Endothelial cell of umbilical vein (primary cell): ENCODE measurements around the gene TBPL1. TPM values are rescaled to one million over a fixed set of nuclear protein-coding genes. Genes with fewer than 3 reads are reported as not detected.

Experiments used
- BruUV-seq: library from RNA; stranded (reverse); fragments of 400-500 nt; replicated peaks from 2 replicates; lab custom pipeline; 2021; lab: Mats Ljungman, UMichigan
- CTCF ChIA-PET: fragments of 300-600, 350-600 bp; sonication (Branson Sonifier 250); formaldehyde crosslinking; loops from one replicate; lab custom pipeline; 2021; ENCODE audit warnings: antibody characterized with exemption, inconsistent platforms; lab: Charles Lee
- POLR2A ChIA-PET: fragments of 300-600, 350-600 bp; sonication (Branson Sonifier 250); formaldehyde crosslinking; loops from one replicate; lab custom pipeline; 2021; ENCODE audit warnings: antibody characterized with exemption, inconsistent platforms; lab: Charles Lee
- DNase-seq: peaks from one replicate; pipeline ENCODE4 v3.0.0-alpha.2; 2011; ENCODE audit warnings: low read depth, low spot score
- FAIRE-seq: peaks from 2 replicates; lab custom pipeline; 2011; peaks lifted over from hg19 to GRCh38; lab: Jason Lieb, UNC
- H2AFZ ChIP-seq: 2 replicates; pipeline ENCODE4 v1.6.0; 2012; ENCODE audit warnings: low read depth, low read length, control low read depth, inconsistent platforms
- H3K27ac ChIP-seq: 2 replicates; pipeline ENCODE4 v1.5.1; 2011; ENCODE audit warnings: low read depth, mild to moderate bottlenecking, control low read depth, low read length, moderate library complexity; ENCODE audit not compliant: insufficient read depth
- H3K27me3 ChIP-seq, 2 experiments: 2 replicates each; pipeline versions ENCODE4 v1.6.0 to v1.6.1; 2011; ENCODE audit warnings: low read length in 2 of 2, mixed read lengths in 1 of 2; ENCODE audit not compliant: control insufficient read depth in 2 of 2, insufficient read depth in 2 of 2
- H3K36me3 ChIP-seq, 2 experiments: 2 replicates in 1 of 2; 3 replicates in 1 of 2; pipeline ENCODE4 v1.5.1; 2011; ENCODE audit warnings: low read length in 2 of 2, mild to moderate bottlenecking in 1 of 2, moderate library complexity in 1 of 2; ENCODE audit not compliant: control insufficient read depth in 2 of 2, insufficient read depth in 2 of 2; ENCODE audit errors: extremely low read depth in 1 of 2
- H3K4me1 ChIP-seq: 3 replicates; pipeline ENCODE4 v1.5.1; 2011; ENCODE audit warnings: mild to moderate bottlenecking, low read length; ENCODE audit not compliant: control insufficient read depth, insufficient read depth; ENCODE audit errors: extremely low read depth
- H3K4me2 ChIP-seq: 2 replicates; pipeline ENCODE4 v1.6.1; 2011; ENCODE audit warnings: low read length, control low read depth, mixed read lengths; ENCODE audit not compliant: insufficient read depth
- H3K4me3 ChIP-seq, 3 experiments: fragments of 200-600 bp in 1 of 3; sonication (generic), shearing (Covaris generic) in 1 of 3; replicated peaks in 1 of 3; 2 replicates each; pipeline ENCODE4 v1.5.1; 2011 to 2016; ENCODE audit warnings: control low read depth in 3 of 3, low read length in 3 of 3, mild to moderate bottlenecking in 2 of 3, inconsistent platforms in 1 of 3, low read depth in 1 of 3, moderate library complexity in 1 of 3; ENCODE audit not compliant: insufficient read depth in 1 of 3
- H3K79me2 ChIP-seq: 2 replicates; pipeline ENCODE4 v1.6.0; 2012; ENCODE audit warnings: low read length, inconsistent platforms; ENCODE audit not compliant: control insufficient read depth, insufficient read depth
- H3K9ac ChIP-seq: replicated peaks from 2 replicates; pipeline ENCODE3; 2011; ENCODE audit warnings: low read length, control low read depth; ENCODE audit not compliant: insufficient read depth; ENCODE audit errors: extremely low read depth
- H3K9me1 ChIP-seq: replicated peaks from 3 replicates; pipeline ENCODE4 v1.6.0; 2011; ENCODE audit warnings: mild to moderate bottlenecking, low read length; ENCODE audit not compliant: control insufficient read depth, insufficient read depth; ENCODE audit errors: extremely low read depth
- H3K9me3 ChIP-seq: replicated peaks from 2 replicates; pipeline ENCODE4 v1.5.1; 2012; ENCODE audit warnings: low read length, inconsistent platforms; ENCODE audit not compliant: control insufficient read depth, insufficient read depth
- H4K20me1 ChIP-seq: replicated peaks from 2 replicates; pipeline ENCODE3; 2011; ENCODE audit warnings: mild to moderate bottlenecking, low read length; ENCODE audit not compliant: control insufficient read depth, insufficient read depth; ENCODE audit errors: extremely low read depth
- CTCF ChIP-seq, 2 donors: IDR thresholded peaks; 1 replicate in 1 of 2; 2 replicates in 1 of 2; pipeline ENCODE4 v1.5.1; 2011; ENCODE audit warnings: low read length in 2 of 2, mild to moderate bottlenecking in 2 of 2, moderate library complexity in 2 of 2, control low read depth in 1 of 2, inconsistent platforms in 1 of 2, low read depth in 1 of 2; ENCODE audit not compliant: insufficient read depth in 1 of 2; ENCODE audit errors: extremely low read depth in 1 of 2
- EZH2 ChIP-seq: IDR thresholded peaks from 2 replicates; pipeline ENCODE4 v1.6.1; 2012; ENCODE audit warnings: borderline replicate concordance, low read depth, mild to moderate bottlenecking, moderate library complexity, low read length, inconsistent platforms; ENCODE audit not compliant: severe bottlenecking
- FOS ChIP-seq: IDR thresholded peaks from 2 replicates; pipeline ENCODE4 v1.6.1; 2011; ENCODE audit warnings: mild to moderate bottlenecking, low read length, moderate library complexity, borderline replicate concordance; ENCODE audit not compliant: insufficient read depth
- GATA2 ChIP-seq: IDR thresholded peaks from 2 replicates; pipeline ENCODE4 v1.7.0; 2011; ENCODE audit warnings: low read depth, mild to moderate bottlenecking, moderate library complexity, mixed read lengths, low read length; ENCODE audit not compliant: insufficient read length, insufficient read depth
- JUN ChIP-seq: IDR thresholded peaks from 2 replicates; pipeline ENCODE4 v1.6.1; 2011; ENCODE audit warnings: borderline replicate concordance, low read depth; ENCODE audit not compliant: insufficient read length, insufficient read depth
- MYC ChIP-seq: IDR thresholded peaks from one replicate; pipeline ENCODE4 v1.6.1; 2011; ENCODE audit warnings: mild to moderate bottlenecking, low read depth, low read length
- POLR2A ChIP-seq: IDR thresholded peaks from 2 replicates; pipeline ENCODE4 v1.6.1; 2012; ENCODE audit warnings: low read depth, mild to moderate bottlenecking, control low read depth, low read length
- POLR2AphosphoS5 ChIP-seq: IDR thresholded peaks from 2 replicates; pipeline ENCODE4 v1.6.1; 2012; ENCODE audit warnings: low read depth, mild to moderate bottlenecking, control low read depth, low read length, moderate library complexity; ENCODE audit not compliant: insufficient read depth
- dilution Hi-C: fragments of 300-500 bp; cut with MboI; formaldehyde crosslinking; loops from one replicate; pipeline ENCODE4 v1.15.0; 2019; ENCODE audit warnings: low sequenced_read_pairs; ENCODE audit not compliant: extremely low pct_ligation_motif_present
- intact Hi-C: fragments of 100-400 bp; cut with micrococcal nuclease; formaldehyde crosslinking; loops from one replicate; pipeline ENCODE4 v1.10.0; 2022
- polyA plus RNA-seq, 4 experiments: library from polyadenylated mRNA; depleted of rRNA in 3 of 4; stranded (reverse) in 3 of 4; unstranded in 1 of 4; fragments of >200 nt; gene quantifications; 2 replicates each; pipeline versions ENCODE4 v1.2.1 to v1.2.3, GENCODE V29; 2011 to 2012; ENCODE audit warnings: missing spikeins in 1 of 4
- total RNA-seq: library from RNA; stranded (reverse); gene quantifications from 2 replicates; pipeline ENCODE4 v1.2.3, GENCODE V29; 2021
- TF ChIP-seq, protein P1 (sequence below): IDR thresholded peaks from 2 replicates; pipeline ENCODE4 v1.6.1; 2011; ENCODE audit not compliant: insufficient read depth, insufficient read length

TBPL1 gene
- total and polyA plus RNA-seq, 2 donors (not counting 3 experiments of a cell fraction or from before 2014, with no cell fraction given), result 19.6 to 31.2 TPM

- BruUV-seq, result no TSS peak
- H3K9me1 ChIP-seq, result no peaks in the 10 kb centered on the region
- no peak for FAIRE-seq
Observed at GRCh38 chr6:133947302-133947900, 5.6 kb upstream of the TBPL1 start.

More at GRCh38 chr6:133947302-133947900, 5.6 kb upstream of the TBPL1 start:
- H4K20me1 ChIP-seq, result no peaks in the 10 kb centered on the region
- CTCF ChIA-PET, result interaction anchor here (3.4 to 5.9 kb wide), 2 partner anchors 24 to 149 kb away, joined by 16 to 29 read pairs; no protein-coding TSS in a partner anchor
- no peak for DNase-seq
- intact Hi-C loops (no loop called here), dilution Hi-C loops (no loop called here)
- no peak overlapping the region for H3K4me2 ChIP-seq
- no peak overlapping the region for H3K27ac ChIP-seq
- H2AFZ ChIP-seq, result no peak overlapping the region
- H3K4me3 ChIP-seq, result no peak overlapping the region
- POLR2A ChIA-PET, result no interaction called here
- H3K27me3 ChIP-seq, result peaks cover 13 to 17% of the 10 kb centered on the region in 2 experiments
- H3K9ac ChIP-seq, result no peak overlapping the region
- no peaks in the 10 kb centered on the region for H3K9me3 ChIP-seq
- TF ChIP-seq EZH2 (no peak), MYC (no peak), POLR2AphosphoS5 (no peak), FOS (no peak), GATA2 (no peak), POLR2A (no peak), CTCF (IDR thresholded peaks at IDR 0.05; ENCODE audit: extremely low read depth in 1 of 2, insufficient read depth in 1 of 2, low read depth in 1 of 2, low read length in 2 of 2) (no peak), JUN (no peak)
- TF ChIP-seq, protein P1, sequence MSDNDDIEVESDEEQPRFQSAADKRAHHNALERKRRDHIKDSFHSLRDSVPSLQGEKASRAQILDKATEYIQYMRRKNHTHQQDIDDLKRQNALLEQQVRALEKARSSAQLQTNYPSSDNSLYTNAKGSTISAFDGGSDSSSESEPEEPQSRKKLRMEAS, result no peak
- no peaks in the 10 kb centered on the region for H3K79me2 ChIP-seq
- peaks cover 7% of the 10 kb centered on the region for H3K4me1 ChIP-seq
- no peaks in the 10 kb centered on the region for H3K36me3 ChIP-seq
